NCI-H1105 (cell line): ENCODE results near the gene IFRD1.
A peak's percentile ranks its signal among the peaks of the same experiment; 100 is the strongest.
"Not testable (repeated sequence)": the region's sequence is repeated elsewhere in the genome, so short reads cannot be mapped to it uniquely, and the experiment has no call there.

ENCODE experiments used
- DNase-seq: peaks from one replicate; lab custom pipeline; 2025; lab: John Stamatoyannopoulos, UW

The IFRD1 gene

GRCh38 chr7:112444505-112444904 lies 5.8 kb upstream of the IFRD1 start:
- no peak for DNase-seq

GRCh38 chr7:112446431-112446830 lies 3.8 kb upstream of the IFRD1 start:
- DNase-seq, result no peak

- DNase-seq, result no peak
Measured at GRCh38 chr7:112447406-112447805, 2.9 kb upstream of the IFRD1 start.

- no peak for DNase-seq
Measured at GRCh38 chr7:112448381-112448780, 1.9 kb upstream of the IFRD1 start.

GRCh38 chr7:112448891-112449290 lies 1.4 kb upstream of the IFRD1 start:
- no peak for DNase-seq

- DNase-seq, result no peak
Measured at GRCh38 chr7:112449353-112449752, 907 bp upstream of the IFRD1 start.

GRCh38 chr7:112450807-112451761 lies 824 bp downstream of the IFRD1 start:
- DNase-seq, result peak; percentile 95

GRCh38 chr7:112452102-112452888 lies 2.0 kb downstream of the IFRD1 start:
- DNase-seq, result no peak

GRCh38 chr7:112453505-112454171 lies 3.4 kb downstream of the IFRD1 start:
- no peak for DNase-seq

GRCh38 chr7:112454191-112454590 lies 3.9 kb downstream of the IFRD1 start:
- not testable (repeated sequence) for DNase-seq

GRCh38 chr7:112459645-112460044 lies 9.4 kb downstream of the IFRD1 start:
- no peak for DNase-seq

- peak; percentile 79 for DNase-seq
Measured at GRCh38 chr7:112462236-112462635, 12.0 kb downstream of the IFRD1 start.

GRCh38 chr7:112467867-112468266 lies 17.6 kb downstream of the IFRD1 start:
- DNase-seq, result no peak

- DNase-seq, result no peak
Measured at GRCh38 chr7:112470194-112470593, 19.9 kb downstream of the IFRD1 start.

- no peak for DNase-seq
Measured at GRCh38 chr7:112476390-112477052, 26.3 kb downstream of the IFRD1 start.

- no peak for DNase-seq
Measured at GRCh38 chr7:112481121-112481736, 31.0 kb downstream of the IFRD1 start.

GRCh38 chr7:112481833-112482670 lies 31.8 kb downstream of the IFRD1 start:
- no peak for DNase-seq

- no peak for DNase-seq
Measured at GRCh38 chr7:112484671-112485167, 34.5 kb downstream of the IFRD1 start.

GRCh38 chr7:112485766-112486165 lies 35.5 kb downstream of the IFRD1 start:
- no peak for DNase-seq
